SU-DHL-6 (cell line): ENCODE measurements around the gene WASF3.

ENCODE experiments used
- CTCF ChIP-seq: fragments of 200-600 bp; sonication (generic); IDR thresholded peaks from one replicate; pipeline ENCODE4 v1.5.1; 2017; ENCODE audit warnings: antibody characterized with exemption, mild to moderate bottlenecking, low read length, moderate library complexity; ENCODE audit not compliant: insufficient read depth, poor library complexity, severe bottlenecking
- EZH2phosphoT487 ChIP-seq: fragments of 200-600 bp; sonication (generic), shearing (Covaris generic); conservative IDR thresholded peaks from 2 replicates; pipeline ENCODE4 v1.6.1; 2018; ENCODE audit warnings: mild to moderate bottlenecking, antibody characterized with exemption, low read length, moderate library complexity, mixed read lengths

GRCh38 chr13:26682606-26683005 lies 125.1 kb downstream of the WASF3 start:
- TF ChIP-seq CTCF = no peak
- no peak for TF ChIP-seq EZH2phosphoT487
